SK-N-SH (cell line): ENCODE measurements around the gene KRCC1. TPM values are rescaled to one million over a fixed set of nuclear protein-coding genes. Genes with fewer than 3 reads are reported as not detected.

Experiments used
- CTCF ChIA-PET: fragments of 300-600, 350-600 bp; formaldehyde crosslinking; extraction: SDS; loops from one replicate; lab custom pipeline; 2021; lab: Yijun Ruan, JAX
- POLR2A ChIA-PET: fragments of 350-600 bp; sonication (Branson Sonifier 250); formaldehyde crosslinking; extraction: SDS; loops from one replicate; lab custom pipeline; 2020; ENCODE audit warnings: antibody characterized with exemption, inconsistent platforms; lab: Yijun Ruan, JAX
- DNase-seq: peaks from one replicate; pipeline ENCODE4 v3.0.0; 2012
- H2AFZ ChIP-seq: fragments of 200-600 bp; sonication (generic); 2 replicates; pipeline ENCODE4 v1.8.1; 2016; ENCODE audit warnings: antibody characterized with exemption, mild to moderate bottlenecking, low read depth
- H3F3A ChIP-seq: fragments of 200-600 bp; sonication (generic); replicated peaks from 2 replicates; pipeline ENCODE3; 2016; ENCODE audit warnings: antibody characterized with exemption, mild to moderate bottlenecking; ENCODE audit not compliant: insufficient read depth
- H3K27ac ChIP-seq, 2 experiments: fragments of 200-500 bp in 1 of 2; fragments of 200-600 bp in 1 of 2; sonication (Bioruptor generic) in 1 of 2; sonication (generic), shearing (Covaris generic) in 1 of 2; 2 replicates each; pipeline versions ENCODE4 v1.5.1 to v1.6.1; 2014 to 2016; ENCODE audit warnings: low read depth in 2 of 2, inconsistent platforms in 1 of 2, low read length in 1 of 2, mild to moderate bottlenecking in 1 of 2, mixed read lengths in 1 of 2
- H3K27me3 ChIP-seq: fragments of 200-600 bp; sonication (generic), shearing (Covaris generic); 2 replicates; pipeline ENCODE4 v1.6.1; 2016; ENCODE audit warnings: mixed run types; ENCODE audit not compliant: insufficient read depth
- H3K36me3 ChIP-seq, 2 experiments: fragments of 200-500 bp in 1 of 2; fragments of 200-600 bp in 1 of 2; sonication (Bioruptor generic) in 1 of 2; sonication (generic) in 1 of 2; replicated peaks in 1 of 2; 2 replicates each; pipeline versions ENCODE3 to v1.5.1; 2014 to 2016; ENCODE audit warnings: low read length in 1 of 2, mild to moderate bottlenecking in 1 of 2; ENCODE audit not compliant: insufficient read depth in 2 of 2, control insufficient read depth in 1 of 2
- H3K4me1 ChIP-seq, 2 experiments: fragments of 200-500 bp in 1 of 2; fragments of 200-600 bp in 1 of 2; sonication (Bioruptor generic) in 1 of 2; sonication (generic), shearing (Covaris generic) in 1 of 2; 2 replicates each; pipeline versions ENCODE4 v1.5.1 to v1.6.1; 2014 to 2016; ENCODE audit warnings: low read depth in 1 of 2, low read length in 1 of 2, mixed run types in 1 of 2; ENCODE audit not compliant: insufficient read depth in 2 of 2, control insufficient read depth in 1 of 2
- H3K4me2 ChIP-seq: fragments of 200-600 bp; sonication (generic), shearing (Covaris generic); 2 replicates; pipeline ENCODE4 v1.6.1; 2017; ENCODE audit warnings: mixed run types
- H3K4me3 ChIP-seq, 2 experiments: fragments of 200-500 bp in 1 of 2; fragments of 200-600 bp in 1 of 2; sonication (Bioruptor generic) in 1 of 2; sonication (generic), shearing (Covaris generic) in 1 of 2; 2 replicates each; pipeline versions ENCODE4 v1.5.1 to v1.8.1; 2014 to 2016; ENCODE audit warnings: low read depth in 2 of 2, inconsistent platforms in 1 of 2, low read length in 1 of 2, mild to moderate bottlenecking in 1 of 2, mixed read lengths in 1 of 2, moderate library complexity in 1 of 2
- H3K79me2 ChIP-seq: fragments of 200-600 bp; sonication (generic); 2 replicates; pipeline ENCODE4 v1.8.1; 2017; ENCODE audit warnings: mild to moderate bottlenecking; ENCODE audit not compliant: insufficient read depth
- H3K9ac ChIP-seq: fragments of 200-600 bp; sonication (generic); 2 replicates; pipeline ENCODE4 v1.6.1; 2017; ENCODE audit warnings: mixed run types
- H3K9me2 ChIP-seq: fragments of 200-600 bp; sonication (generic); 2 replicates; pipeline ENCODE4 v1.6.1; 2017; ENCODE audit warnings: mixed run types
- H3K9me3 ChIP-seq: fragments of 200-600 bp; sonication (generic); 2 replicates; pipeline ENCODE4 v1.6.1; 2017; ENCODE audit warnings: mixed run types, mild to moderate bottlenecking, moderate library complexity
- H4K20me1 ChIP-seq: fragments of 200-600 bp; sonication (generic); 2 replicates; pipeline ENCODE4 v1.6.1; 2017; ENCODE audit warnings: mild to moderate bottlenecking, mixed run types; ENCODE audit not compliant: insufficient read depth
- CHD2 ChIP-seq: fragments of 150-350 bp; IDR thresholded peaks from 2 replicates; pipeline ENCODE4 v1.6.1; 2018; ENCODE audit warnings: low read length; ENCODE audit not compliant: partially characterized antibody
- ELF1 ChIP-seq: IDR thresholded peaks from 2 replicates; pipeline ENCODE4 v1.4.0; 2012
- FOXJ3 ChIP-seq: sonication (generic); formaldehyde crosslinking; IDR thresholded peaks from 2 replicates; pipeline ENCODE4 v1.5.1; 2020; ENCODE audit warnings: mild to moderate bottlenecking, missing genetic modification reagents
- FOXM1 ChIP-seq: IDR thresholded peaks from 2 replicates; pipeline ENCODE4 v1.4.0; 2012; ENCODE audit warnings: low read depth, mild to moderate bottlenecking
- GABPA ChIP-seq: IDR thresholded peaks from 2 replicates; pipeline ENCODE4 v1.4.0; 2012; ENCODE audit warnings: low read depth, mild to moderate bottlenecking
- GATA2 ChIP-seq: sonication (generic); formaldehyde crosslinking; IDR thresholded peaks from 2 replicates; pipeline ENCODE4 v1.5.0; 2020; ENCODE audit warnings: mild to moderate bottlenecking, missing genetic modification reagents
- MEF2A ChIP-seq: IDR thresholded peaks from 2 replicates; pipeline ENCODE4 v1.4.0; 2012; ENCODE audit warnings: low read depth, borderline replicate concordance
- MXI1 ChIP-seq: IDR thresholded peaks from 2 replicates; pipeline ENCODE4 v1.6.1; 2012; ENCODE audit warnings: mild to moderate bottlenecking, low read depth, low read length, improper control_type of control experiment
- RAD21 ChIP-seq: IDR thresholded peaks from 2 replicates; pipeline ENCODE4 v1.6.1; 2012; ENCODE audit warnings: mild to moderate bottlenecking, low read length
- RXRA ChIP-seq: IDR thresholded peaks from 2 replicates; pipeline ENCODE4 v1.4.0; 2012; ENCODE audit warnings: low read depth, mild to moderate bottlenecking, borderline replicate concordance
- SIN3A ChIP-seq: IDR thresholded peaks from 2 replicates; pipeline ENCODE4 v1.6.1; 2012; ENCODE audit warnings: low read depth, mild to moderate bottlenecking, low read length, moderate library complexity, borderline replicate concordance
- TCF12 ChIP-seq: IDR thresholded peaks from 2 replicates; pipeline ENCODE4 v1.4.0; 2012
- TEAD4 ChIP-seq: IDR thresholded peaks from 2 replicates; pipeline ENCODE4 v1.4.0; 2012; ENCODE audit warnings: mild to moderate bottlenecking, borderline replicate concordance; ENCODE audit not compliant: insufficient read depth
- WGBS: methylation state at CpG from one replicate; pipeline ENCODE4 v1.1.6; 2017; ENCODE audit warnings: low lambda C conversion rate; 5-methylcytosine and 5-hydroxymethylcytosine counted together
- polyA plus RNA-seq, 3 experiments: library from polyadenylated mRNA; depleted of rRNA; stranded (reverse); fragments of >200 nt; gene quantifications; 2 replicates each; pipeline ENCODE4 v1.2.3, GENCODE V29; 2012
- TF ChIP-seq, protein P1 (sequence below): fragments of 150-350 bp; IDR thresholded peaks from 2 replicates; pipeline ENCODE4 v1.6.1; 2017; ENCODE audit warnings: antibody characterized with exemption, low read length, low read depth, borderline replicate concordance
- TF ChIP-seq, protein P2 (sequence below): fragments of 200-600 bp; sonication (generic); IDR thresholded peaks from 2 replicates; pipeline ENCODE4 v1.6.1; 2017; ENCODE audit warnings: antibody characterized with exemption, mild to moderate bottlenecking, moderate library complexity
- TF ChIP-seq, protein P3 (sequence below): IDR thresholded peaks from 2 replicates; pipeline ENCODE4 v1.4.0; 2012; ENCODE audit warnings: low read depth, borderline replicate concordance
- TF ChIP-seq, protein P4 (sequence below): fragments of 150-350 bp; IDR thresholded peaks from 2 replicates; pipeline ENCODE4 v1.6.1; 2016; ENCODE audit warnings: mild to moderate bottlenecking, low read depth, low read length

The KRCC1 gene
- polyA plus RNA-seq, 1 of the 3 experiments (the other 2 are of a cell fraction) = 10.7 TPM

DNA sequence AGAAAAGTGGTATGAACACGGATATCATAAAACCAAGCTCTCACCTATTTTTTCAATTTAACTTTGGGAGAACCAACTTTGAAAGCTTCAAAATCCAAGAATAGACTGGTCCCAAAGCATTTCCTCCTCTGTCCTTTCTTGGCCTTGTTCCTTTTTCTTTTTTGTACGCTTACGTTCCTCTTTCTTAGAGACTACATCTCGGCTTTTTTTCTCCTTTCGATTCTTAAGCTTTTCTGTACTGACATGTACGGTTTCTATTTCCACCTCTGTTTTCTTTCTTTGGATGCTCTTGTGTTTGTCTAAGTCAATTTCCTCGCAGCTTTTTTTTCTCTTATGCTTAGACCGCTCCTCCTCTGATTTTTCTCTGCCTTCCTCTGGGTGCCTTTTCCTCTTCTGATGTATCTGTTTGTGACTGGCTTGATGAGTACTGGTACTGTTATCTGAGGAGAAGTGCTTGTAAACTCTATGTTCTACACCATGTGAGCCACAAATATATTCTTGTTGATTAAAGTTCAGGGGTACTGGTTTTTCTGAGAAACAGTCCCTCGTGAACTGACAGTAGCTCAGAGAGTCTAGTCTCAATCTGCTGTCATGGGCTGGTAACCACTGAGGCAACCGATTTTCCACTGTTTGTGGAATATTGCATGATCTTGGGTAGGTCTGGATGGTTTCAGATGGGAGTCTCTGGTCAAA lies 27.7 kb downstream of the KRCC1 start (continued):
- no peak for TF ChIP-seq RAD21
- TF ChIP-seq, all 33 proteins: peak for 0

DNA sequence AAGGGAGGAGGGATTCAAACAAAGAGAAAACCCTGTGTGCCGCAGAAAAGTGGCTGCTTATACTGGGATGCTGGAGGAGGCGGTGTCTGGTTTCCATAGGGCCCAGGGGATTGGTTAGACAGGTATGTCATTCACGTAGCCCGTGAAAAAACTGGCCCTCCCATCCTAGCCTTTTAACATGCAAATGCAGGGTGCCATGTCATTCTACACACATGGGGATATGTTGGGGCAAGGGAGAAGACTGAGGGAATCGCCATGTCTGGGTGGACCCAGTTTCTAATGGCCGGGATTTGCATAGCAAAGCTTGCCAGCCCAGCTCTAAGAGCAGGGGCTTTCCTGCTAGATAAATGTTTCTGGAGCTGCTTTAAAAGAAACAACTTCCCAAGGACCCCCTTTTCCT lies 31.1 kb downstream of the KRCC1 start:
- WGBS = 94% methylated on average over 5 of the region's 6 CpGs
- no peak overlapping the region for H3K9ac ChIP-seq
- no peaks in the 10 kb centered on the region for H4K20me1 ChIP-seq
- no peaks in the 10 kb centered on the region for H3K4me1 ChIP-seq
- DNase-seq = no peak
- H3K79me2 ChIP-seq = no peaks in the 10 kb centered on the region
- ChIA-PET CTCF (interaction anchor here (1.1 kb wide), 1 partner anchor 36 kb away, joined by 5 read pairs; no protein-coding TSS in a partner anchor), POLR2A (no interaction called here)
- H3K9me2 ChIP-seq = no peaks in the 10 kb centered on the region
- H3K36me3 ChIP-seq = peaks cover 26% of the 10 kb centered on the region in 2 experiments
- no peak overlapping the region for H3K4me3 ChIP-seq
- H3K4me2 ChIP-seq = no peak overlapping the region
- H3F3A ChIP-seq = peaks cover 6% of the 10 kb centered on the region
- TF ChIP-seq, protein P1, sequence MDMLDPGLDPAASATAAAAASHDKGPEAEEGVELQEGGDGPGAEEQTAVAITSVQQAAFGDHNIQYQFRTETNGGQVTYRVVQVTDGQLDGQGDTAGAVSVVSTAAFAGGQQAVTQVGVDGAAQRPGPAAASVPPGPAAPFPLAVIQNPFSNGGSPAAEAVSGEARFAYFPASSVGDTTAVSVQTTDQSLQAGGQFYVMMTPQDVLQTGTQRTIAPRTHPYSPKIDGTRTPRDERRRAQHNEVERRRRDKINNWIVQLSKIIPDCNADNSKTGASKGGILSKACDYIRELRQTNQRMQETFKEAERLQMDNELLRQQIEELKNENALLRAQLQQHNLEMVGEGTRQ = no peak
- no peak for TF ChIP-seq ELF1
- TF ChIP-seq FOXM1 = no peak
- TF ChIP-seq SIN3A = no peak
- no peak for TF ChIP-seq RXRA
- no peak for TF ChIP-seq GABPA
- no peak for TF ChIP-seq TEAD4
- no peak for TF ChIP-seq GATA2 (CRISPR knock-in tag)
- TF ChIP-seq RAD21 = no peak
- TF ChIP-seq FOXJ3 (CRISPR knock-in tag) = no peak
- TF ChIP-seq MEF2A = no peak
- no peak for TF ChIP-seq CHD2
- TF ChIP-seq TCF12 = no peak
- TF ChIP-seq, protein P2, sequence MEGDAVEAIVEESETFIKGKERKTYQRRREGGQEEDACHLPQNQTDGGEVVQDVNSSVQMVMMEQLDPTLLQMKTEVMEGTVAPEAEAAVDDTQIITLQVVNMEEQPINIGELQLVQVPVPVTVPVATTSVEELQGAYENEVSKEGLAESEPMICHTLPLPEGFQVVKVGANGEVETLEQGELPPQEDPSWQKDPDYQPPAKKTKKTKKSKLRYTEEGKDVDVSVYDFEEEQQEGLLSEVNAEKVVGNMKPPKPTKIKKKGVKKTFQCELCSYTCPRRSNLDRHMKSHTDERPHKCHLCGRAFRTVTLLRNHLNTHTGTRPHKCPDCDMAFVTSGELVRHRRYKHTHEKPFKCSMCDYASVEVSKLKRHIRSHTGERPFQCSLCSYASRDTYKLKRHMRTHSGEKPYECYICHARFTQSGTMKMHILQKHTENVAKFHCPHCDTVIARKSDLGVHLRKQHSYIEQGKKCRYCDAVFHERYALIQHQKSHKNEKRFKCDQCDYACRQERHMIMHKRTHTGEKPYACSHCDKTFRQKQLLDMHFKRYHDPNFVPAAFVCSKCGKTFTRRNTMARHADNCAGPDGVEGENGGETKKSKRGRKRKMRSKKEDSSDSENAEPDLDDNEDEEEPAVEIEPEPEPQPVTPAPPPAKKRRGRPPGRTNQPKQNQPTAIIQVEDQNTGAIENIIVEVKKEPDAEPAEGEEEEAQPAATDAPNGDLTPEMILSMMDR = no peak
- TF ChIP-seq, protein P3, sequence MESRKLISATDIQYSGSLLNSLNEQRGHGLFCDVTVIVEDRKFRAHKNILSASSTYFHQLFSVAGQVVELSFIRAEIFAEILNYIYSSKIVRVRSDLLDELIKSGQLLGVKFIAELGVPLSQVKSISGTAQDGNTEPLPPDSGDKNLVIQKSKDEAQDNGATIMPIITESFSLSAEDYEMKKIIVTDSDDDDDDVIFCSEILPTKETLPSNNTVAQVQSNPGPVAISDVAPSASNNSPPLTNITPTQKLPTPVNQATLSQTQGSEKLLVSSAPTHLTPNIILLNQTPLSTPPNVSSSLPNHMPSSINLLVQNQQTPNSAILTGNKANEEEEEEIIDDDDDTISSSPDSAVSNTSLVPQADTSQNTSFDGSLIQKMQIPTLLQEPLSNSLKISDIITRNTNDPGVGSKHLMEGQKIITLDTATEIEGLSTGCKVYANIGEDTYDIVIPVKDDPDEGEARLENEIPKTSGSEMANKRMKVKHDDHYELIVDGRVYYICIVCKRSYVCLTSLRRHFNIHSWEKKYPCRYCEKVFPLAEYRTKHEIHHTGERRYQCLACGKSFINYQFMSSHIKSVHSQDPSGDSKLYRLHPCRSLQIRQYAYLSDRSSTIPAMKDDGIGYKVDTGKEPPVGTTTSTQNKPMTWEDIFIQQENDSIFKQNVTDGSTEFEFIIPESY = no peak
- TF ChIP-seq MXI1 = no peak
- TF ChIP-seq, protein P4, sequence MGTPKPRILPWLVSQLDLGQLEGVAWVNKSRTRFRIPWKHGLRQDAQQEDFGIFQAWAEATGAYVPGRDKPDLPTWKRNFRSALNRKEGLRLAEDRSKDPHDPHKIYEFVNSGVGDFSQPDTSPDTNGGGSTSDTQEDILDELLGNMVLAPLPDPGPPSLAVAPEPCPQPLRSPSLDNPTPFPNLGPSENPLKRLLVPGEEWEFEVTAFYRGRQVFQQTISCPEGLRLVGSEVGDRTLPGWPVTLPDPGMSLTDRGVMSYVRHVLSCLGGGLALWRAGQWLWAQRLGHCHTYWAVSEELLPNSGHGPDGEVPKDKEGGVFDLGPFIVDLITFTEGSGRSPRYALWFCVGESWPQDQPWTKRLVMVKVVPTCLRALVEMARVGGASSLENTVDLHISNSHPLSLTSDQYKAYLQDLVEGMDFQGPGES = no peak
- no peak overlapping the region for H2AFZ ChIP-seq
- no peak overlapping the region for H3K27ac ChIP-seq
- no peaks in the 10 kb centered on the region for H3K9me3 ChIP-seq
- H3K27me3 ChIP-seq = no peaks in the 10 kb centered on the region
